Skeletal muscle cell (primary cell): Measurements from ENCODE around the gene RDX.
"Not testable (repeated sequence)": the region's sequence is repeated elsewhere in the genome, so short reads cannot be mapped to it uniquely, and the experiment has no call there.

Experiments
- DNase-seq: peaks from one replicate; pipeline ENCODE4 v3.0.0-alpha.2; 2010; ENCODE audit warnings: low read depth
- H3K4me3 ChIP-seq: 2 replicates; pipeline ENCODE4 v1.5.1; 2011; ENCODE audit warnings: low read depth, mild to moderate bottlenecking, control low read depth, low read length, moderate library complexity

RDX gene

GRCh38 chr11:110217936-110218335 is 78.5 kb downstream of the RDX start:
- H3K4me3 ChIP-seq, result no peak overlapping the region
- DNase-seq, result no peak

GRCh38 chr11:110217223-110217877 is 79.1 kb downstream of the RDX start:
- DNase-seq, result no peak
- H3K4me3 ChIP-seq, result no peak overlapping the region

GRCh38 chr11:110209313-110209694 is 87.1 kb downstream of the RDX start:
- DNase-seq, H3K4me3 ChIP-seq: not testable (repeated sequence)

GRCh38 chr11:110208678-110209312 is 87.6 kb downstream of the RDX start:
- not testable (repeated sequence) for H3K4me3 ChIP-seq, DNase-seq

GRCh38 chr11:110207123-110207522 is 89.3 kb downstream of the RDX start:
- H3K4me3 ChIP-seq, result no peak overlapping the region
- DNase-seq, result no peak

- DNase-seq, result no peak
- no peak overlapping the region for H3K4me3 ChIP-seq
These were observed 95.6 kb downstream of the RDX start for GRCh38 chr11:110200836-110201235.

- DNase-seq, result no peak
- H3K4me3 ChIP-seq, result no peak overlapping the region
These were observed 96.2 kb downstream of the RDX start for GRCh38 chr11:110200241-110200640.

GRCh38 chr11:110199184-110199981 is 97.0 kb downstream of the RDX start:
- peak; percentile 60 for DNase-seq
- no peak overlapping the region for H3K4me3 ChIP-seq

GRCh38 chr11:110198031-110198729 is 98.2 kb downstream of the RDX start:
- no peak for DNase-seq
- no peak overlapping the region for H3K4me3 ChIP-seq

- DNase-seq, result no peak
- H3K4me3 ChIP-seq, result no peak overlapping the region
These were observed 99.5 kb downstream of the RDX start for GRCh38 chr11:110196884-110197420.

GRCh38 chr11:110196241-110196754 is 100.1 kb downstream of the RDX start:
- no peak overlapping the region for H3K4me3 ChIP-seq
- DNase-seq, result peak; percentile 95

- DNase-seq, H3K4me3 ChIP-seq: not testable (repeated sequence)
These were observed 102.1 kb downstream of the RDX start for GRCh38 chr11:110194211-110194766.

GRCh38 chr11:110192604-110193282 is 103.7 kb downstream of the RDX start:
- H3K4me3 ChIP-seq, DNase-seq: not testable (repeated sequence)

GRCh38 chr11:110190885-110191284 is 105.5 kb downstream of the RDX start:
- no peak for DNase-seq
- no peak overlapping the region for H3K4me3 ChIP-seq

GRCh38 chr11:110187731-110188130 is 108.7 kb downstream of the RDX start:
- no peak for DNase-seq
- no peak overlapping the region for H3K4me3 ChIP-seq

- no peak overlapping the region for H3K4me3 ChIP-seq
- DNase-seq, result no peak
These were observed 109.5 kb downstream of the RDX start for GRCh38 chr11:110186867-110187266.

GRCh38 chr11:110186456-110186855 is 110.0 kb downstream of the RDX start:
- H3K4me3 ChIP-seq, result no peak overlapping the region
- DNase-seq, result no peak

GRCh38 chr11:110185599-110185998 is 110.8 kb downstream of the RDX start:
- no peak for DNase-seq
- H3K4me3 ChIP-seq, result no peak overlapping the region
